GM12878 (cell line): ENCODE measurements around the gene SIK3. TPM values are rescaled to one million over a fixed set of nuclear protein-coding genes. Genes with fewer than 3 reads are reported as not detected.

ENCODE experiments used
- ASH2L ChIP-seq: fragments of 300-600, 200-600 bp; sonication (generic); IDR thresholded peaks from 2 replicates; pipeline ENCODE4 v1.6.1; 2017; ENCODE audit warnings: low read depth, mild to moderate bottlenecking, borderline replicate concordance
- BHLHE40 ChIP-seq, 2 experiments: fragments of 450-650 bp in 1 of 2; IDR thresholded peaks; 2 replicates each; pipeline ENCODE4 v1.6.1; 2011 to 2017; ENCODE audit warnings: low read depth in 2 of 2, borderline replicate concordance in 1 of 2, improper control_type of control experiment in 1 of 2, low read length in 1 of 2, mild to moderate bottlenecking in 1 of 2
- CBX5 ChIP-seq: sonication (generic); IDR thresholded peaks from 2 replicates; pipeline ENCODE4 v1.6.1; 2016; ENCODE audit warnings: low read depth, moderate library complexity, mild to moderate bottlenecking, inconsistent platforms
- CHD2 ChIP-seq: IDR thresholded peaks from 2 replicates; pipeline ENCODE4 v1.6.1; 2011; ENCODE audit warnings: low read depth, low read length, improper control_type of control experiment, borderline replicate concordance
- CREM ChIP-seq: IDR thresholded peaks from 2 replicates; pipeline ENCODE4 v1.6.1; 2014; ENCODE audit warnings: antibody characterized with exemption, low read depth
- FOS ChIP-seq: IDR thresholded peaks from 3 replicates; pipeline ENCODE4 v1.6.1; 2011; ENCODE audit warnings: borderline replicate concordance; ENCODE audit not compliant: insufficient read length; ENCODE audit errors: extremely low read depth
- KLF5 ChIP-seq: fragments of 450-650 bp; IDR thresholded peaks from 2 replicates; pipeline ENCODE4 v1.6.1; 2014; ENCODE audit warnings: mild to moderate bottlenecking; ENCODE audit not compliant: partially characterized antibody
- NBN ChIP-seq: fragments of 450-650 bp; IDR thresholded peaks from 2 replicates; pipeline ENCODE4 v1.6.1; 2016
- RB1 ChIP-seq: fragments of 450-650 bp; formaldehyde crosslinking; IDR thresholded peaks from 2 replicates; pipeline ENCODE4 v1.6.1; 2017; ENCODE audit warnings: mild to moderate bottlenecking, borderline replicate concordance
- SPI1 ChIP-seq: IDR thresholded peaks from 2 replicates; pipeline ENCODE4 v1.6.1; 2011; ENCODE audit warnings: low read depth, mild to moderate bottlenecking, low read length, moderate library complexity, borderline replicate concordance; ENCODE audit not compliant: insufficient read depth
- TAF1 ChIP-seq: IDR thresholded peaks from 2 replicates; pipeline ENCODE4 v1.6.1; 2011; ENCODE audit warnings: mild to moderate bottlenecking, low read depth, low read length, borderline replicate concordance
- ZBED1 ChIP-seq: IDR thresholded peaks from 2 replicates; pipeline ENCODE4 v1.6.1; 2016; ENCODE audit warnings: borderline replicate concordance
- ZNF207 ChIP-seq: fragments of 450-650 bp; IDR thresholded peaks from 2 replicates; pipeline ENCODE4 v1.6.1; 2014; ENCODE audit warnings: antibody characterized with exemption, mild to moderate bottlenecking, borderline replicate concordance
- polyA plus RNA-seq, 11 experiments: library from polyadenylated mRNA; depleted of rRNA in 4 of 11; unstranded in 6 of 11; stranded (reverse) in 5 of 11; fragments of >200 nt; fragmentation: Nextera tagmentation in 4 of 11; fragmentation: Illumina TruSeq in 1 of 11; extraction: Ambion mirVana in 4 of 11; extraction: Trizol in 1 of 11; gene quantifications; 1 replicate in 1 of 11; 2 replicates in 10 of 11; pipeline versions ENCODE4 v1.2.1 to v1.2.3, GENCODE V29; 2011 to 2016; ENCODE audit warnings: inconsistent platforms in 2 of 11, missing spikeins in 2 of 11, low read depth in 1 of 11
- total RNA-seq, 4 experiments: library from RNA; depleted of rRNA in 3 of 4; stranded (reverse); fragments of >200 nt in 3 of 4; fragmentation: Illumina TruSeq in 1 of 4; extraction: Trizol in 1 of 4; gene quantifications; 2 replicates each; pipeline versions ENCODE4 v1.2.1 to v1.2.3, GENCODE V29; 2013 to 2021
- TF ChIP-seq, protein P1 (sequence below): fragments of 450-650 bp; IDR thresholded peaks from 2 replicates; pipeline ENCODE4 v1.6.1; 2017; ENCODE audit warnings: low read depth, mild to moderate bottlenecking, moderate library complexity
- TF ChIP-seq, protein P2 (sequence below): IDR thresholded peaks from 2 replicates; pipeline ENCODE4 v1.6.1; 2012; ENCODE audit warnings: improper control_type of control experiment, low read depth, low read length; ENCODE audit not compliant: insufficient replicate concordance
- TF ChIP-seq, protein P3 (sequence below): fragments of 450-650 bp; IDR thresholded peaks from 2 replicates; pipeline ENCODE4 v1.6.1; 2017; ENCODE audit warnings: mild to moderate bottlenecking, low read depth, inconsistent platforms; ENCODE audit not compliant: poor library complexity, severe bottlenecking
- TF ChIP-seq, protein P4 (sequence below): fragments of 450-650 bp; IDR thresholded peaks from 2 replicates; pipeline ENCODE4 v1.6.1; 2016; ENCODE audit warnings: mild to moderate bottlenecking

Gene SIK3
- total and polyA plus RNA-seq, 10 of the 15 experiments (the other 5 are each of a cell fraction or from before 2014, with no cell fraction given) = 2.5 to 31.9 (median 11.1) TPM

DNA sequence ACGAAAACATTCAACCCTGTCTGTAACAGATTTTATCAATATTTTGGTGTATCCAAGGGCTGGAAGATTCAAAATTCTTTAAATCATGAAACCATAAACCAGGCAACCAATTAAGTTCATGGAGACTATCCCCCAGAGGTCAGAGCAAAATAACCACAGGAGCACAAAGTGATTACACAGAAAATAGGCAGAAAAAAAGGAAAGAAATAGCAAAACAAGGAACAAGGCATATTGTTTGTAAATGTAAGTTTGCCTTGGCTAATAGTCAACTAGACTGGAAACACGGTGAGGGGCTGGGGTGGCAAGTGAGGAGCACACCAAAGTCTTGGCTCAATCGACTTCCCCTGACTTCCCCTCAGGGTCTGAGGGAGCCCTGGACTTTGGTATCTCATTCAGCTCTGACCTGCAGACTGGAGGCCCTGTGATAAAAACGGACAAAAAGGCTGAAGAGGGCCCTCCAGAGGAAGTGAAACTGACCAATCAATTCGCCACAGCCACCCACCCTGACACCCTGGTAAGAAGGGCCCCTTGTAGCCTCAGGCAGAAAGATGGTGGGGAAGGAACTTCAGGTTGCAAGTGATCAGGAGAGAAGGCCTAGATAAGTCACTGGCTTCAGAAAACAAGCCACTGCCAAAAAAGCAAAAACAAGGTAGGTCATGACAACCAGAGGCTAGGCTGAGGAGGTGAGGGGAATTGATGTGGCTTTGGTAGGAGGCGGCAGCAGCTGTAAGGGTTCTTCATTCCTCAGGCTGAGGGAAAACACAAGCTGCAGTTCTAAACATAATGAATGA lies 1.8 kb downstream of the SIK3 start (continued):
- TF ChIP-seq ZBED1 (no peak), ZNF207 (no peak), KLF5 (no peak), FOS (no peak), ASH2L (no peak), SPI1 (peak; percentile 99), BHLHE40 (IDR thresholded peaks at IDR 0.05; ENCODE audit: borderline replicate concordance in 1 of 2, low read depth in 2 of 2, low read length in 1 of 2) (peak in 1 of 2 experiments; percentile 31; a peak in 2 of 4 replicates), TAF1 (0 out of 2 replicates have a peak, but pooled peaks have one; percentile 65), CBX5 (0 out of 2 replicates have a peak, but pooled peaks have one; percentile 53), RB1 (no peak), CREM (peak; percentile 80), CHD2 (peak; percentile 67; the same call in 1 of the 2 replicates), NBN (peak; percentile 86; the same call in 1 of the 2 replicates)
- TF ChIP-seq, protein P1, sequence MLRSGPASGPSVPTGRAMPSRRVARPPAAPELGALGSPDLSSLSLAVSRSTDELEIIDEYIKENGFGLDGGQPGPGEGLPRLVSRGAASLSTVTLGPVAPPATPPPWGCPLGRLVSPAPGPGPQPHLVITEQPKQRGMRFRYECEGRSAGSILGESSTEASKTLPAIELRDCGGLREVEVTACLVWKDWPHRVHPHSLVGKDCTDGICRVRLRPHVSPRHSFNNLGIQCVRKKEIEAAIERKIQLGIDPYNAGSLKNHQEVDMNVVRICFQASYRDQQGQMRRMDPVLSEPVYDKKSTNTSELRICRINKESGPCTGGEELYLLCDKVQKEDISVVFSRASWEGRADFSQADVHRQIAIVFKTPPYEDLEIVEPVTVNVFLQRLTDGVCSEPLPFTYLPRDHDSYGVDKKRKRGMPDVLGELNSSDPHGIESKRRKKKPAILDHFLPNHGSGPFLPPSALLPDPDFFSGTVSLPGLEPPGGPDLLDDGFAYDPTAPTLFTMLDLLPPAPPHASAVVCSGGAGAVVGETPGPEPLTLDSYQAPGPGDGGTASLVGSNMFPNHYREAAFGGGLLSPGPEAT = peak; percentile 62; the same call in 1 of the 2 replicates
- TF ChIP-seq, protein P2, sequence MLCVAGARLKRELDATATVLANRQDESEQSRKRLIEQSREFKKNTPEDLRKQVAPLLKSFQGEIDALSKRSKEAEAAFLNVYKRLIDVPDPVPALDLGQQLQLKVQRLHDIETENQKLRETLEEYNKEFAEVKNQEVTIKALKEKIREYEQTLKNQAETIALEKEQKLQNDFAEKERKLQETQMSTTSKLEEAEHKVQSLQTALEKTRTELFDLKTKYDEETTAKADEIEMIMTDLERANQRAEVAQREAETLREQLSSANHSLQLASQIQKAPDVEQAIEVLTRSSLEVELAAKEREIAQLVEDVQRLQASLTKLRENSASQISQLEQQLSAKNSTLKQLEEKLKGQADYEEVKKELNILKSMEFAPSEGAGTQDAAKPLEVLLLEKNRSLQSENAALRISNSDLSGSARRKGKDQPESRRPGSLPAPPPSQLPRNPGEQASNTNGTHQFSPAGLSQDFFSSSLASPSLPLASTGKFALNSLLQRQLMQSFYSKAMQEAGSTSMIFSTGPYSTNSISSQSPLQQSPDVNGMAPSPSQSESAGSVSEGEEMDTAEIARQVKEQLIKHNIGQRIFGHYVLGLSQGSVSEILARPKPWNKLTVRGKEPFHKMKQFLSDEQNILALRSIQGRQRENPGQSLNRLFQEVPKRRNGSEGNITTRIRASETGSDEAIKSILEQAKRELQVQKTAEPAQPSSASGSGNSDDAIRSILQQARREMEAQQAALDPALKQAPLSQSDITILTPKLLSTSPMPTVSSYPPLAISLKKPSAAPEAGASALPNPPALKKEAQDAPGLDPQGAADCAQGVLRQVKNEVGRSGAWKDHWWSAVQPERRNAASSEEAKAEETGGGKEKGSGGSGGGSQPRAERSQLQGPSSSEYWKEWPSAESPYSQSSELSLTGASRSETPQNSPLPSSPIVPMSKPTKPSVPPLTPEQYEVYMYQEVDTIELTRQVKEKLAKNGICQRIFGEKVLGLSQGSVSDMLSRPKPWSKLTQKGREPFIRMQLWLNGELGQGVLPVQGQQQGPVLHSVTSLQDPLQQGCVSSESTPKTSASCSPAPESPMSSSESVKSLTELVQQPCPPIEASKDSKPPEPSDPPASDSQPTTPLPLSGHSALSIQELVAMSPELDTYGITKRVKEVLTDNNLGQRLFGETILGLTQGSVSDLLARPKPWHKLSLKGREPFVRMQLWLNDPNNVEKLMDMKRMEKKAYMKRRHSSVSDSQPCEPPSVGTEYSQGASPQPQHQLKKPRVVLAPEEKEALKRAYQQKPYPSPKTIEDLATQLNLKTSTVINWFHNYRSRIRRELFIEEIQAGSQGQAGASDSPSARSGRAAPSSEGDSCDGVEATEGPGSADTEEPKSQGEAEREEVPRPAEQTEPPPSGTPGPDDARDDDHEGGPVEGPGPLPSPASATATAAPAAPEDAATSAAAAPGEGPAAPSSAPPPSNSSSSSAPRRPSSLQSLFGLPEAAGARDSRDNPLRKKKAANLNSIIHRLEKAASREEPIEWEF = no peak
- TF ChIP-seq, protein P3, sequence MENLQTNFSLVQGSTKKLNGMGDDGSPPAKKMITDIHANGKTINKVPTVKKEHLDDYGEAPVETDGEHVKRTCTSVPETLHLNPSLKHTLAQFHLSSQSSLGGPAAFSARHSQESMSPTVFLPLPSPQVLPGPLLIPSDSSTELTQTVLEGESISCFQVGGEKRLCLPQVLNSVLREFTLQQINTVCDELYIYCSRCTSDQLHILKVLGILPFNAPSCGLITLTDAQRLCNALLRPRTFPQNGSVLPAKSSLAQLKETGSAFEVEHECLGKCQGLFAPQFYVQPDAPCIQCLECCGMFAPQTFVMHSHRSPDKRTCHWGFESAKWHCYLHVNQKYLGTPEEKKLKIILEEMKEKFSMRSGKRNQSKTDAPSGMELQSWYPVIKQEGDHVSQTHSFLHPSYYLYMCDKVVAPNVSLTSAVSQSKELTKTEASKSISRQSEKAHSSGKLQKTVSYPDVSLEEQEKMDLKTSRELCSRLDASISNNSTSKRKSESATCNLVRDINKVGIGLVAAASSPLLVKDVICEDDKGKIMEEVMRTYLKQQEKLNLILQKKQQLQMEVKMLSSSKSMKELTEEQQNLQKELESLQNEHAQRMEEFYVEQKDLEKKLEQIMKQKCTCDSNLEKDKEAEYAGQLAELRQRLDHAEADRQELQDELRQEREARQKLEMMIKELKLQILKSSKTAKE = peak; percentile 79
- TF ChIP-seq, protein P4, sequence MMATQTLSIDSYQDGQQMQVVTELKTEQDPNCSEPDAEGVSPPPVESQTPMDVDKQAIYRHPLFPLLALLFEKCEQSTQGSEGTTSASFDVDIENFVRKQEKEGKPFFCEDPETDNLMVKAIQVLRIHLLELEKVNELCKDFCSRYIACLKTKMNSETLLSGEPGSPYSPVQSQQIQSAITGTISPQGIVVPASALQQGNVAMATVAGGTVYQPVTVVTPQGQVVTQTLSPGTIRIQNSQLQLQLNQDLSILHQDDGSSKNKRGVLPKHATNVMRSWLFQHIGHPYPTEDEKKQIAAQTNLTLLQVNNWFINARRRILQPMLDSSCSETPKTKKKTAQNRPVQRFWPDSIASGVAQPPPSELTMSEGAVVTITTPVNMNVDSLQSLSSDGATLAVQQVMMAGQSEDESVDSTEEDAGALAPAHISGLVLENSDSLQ = peak; percentile 74
